Measurements from ENCODE around the gene ZNF497.

ZNF497 gene

GRCh38 chr19:58336216-58336615 lies 26.3 kb downstream of the ZNF497 start:
- no peak for TF ChIP-seq YY1 (IDR thresholded peaks at IDR 0.05; ENCODE audit: low read depth)
- no peak for TF ChIP-seq EGR1 (IDR thresholded peaks at IDR 0.05)
- TF ChIP-seq ZBTB7A (IDR thresholded peaks at IDR 0.05; ENCODE audit: low read depth): no peak
- no peak for TF ChIP-seq CREB1 (IDR thresholded peaks at IDR 0.05; ENCODE audit: low read depth)
- TF ChIP-seq REST (IDR thresholded peaks at IDR 0.05; ENCODE audit: low read depth): no peak
- TF ChIP-seq TEAD4 (IDR thresholded peaks at IDR 0.05): no peak
- TF ChIP-seq USF1 (IDR thresholded peaks at IDR 0.05): no peak
- TF ChIP-seq NFIC (IDR thresholded peaks at IDR 0.05): no peak
- TF ChIP-seq RAD21 (IDR thresholded peaks at IDR 0.05; ENCODE audit: low read depth): no peak
- TF ChIP-seq CEBPB (IDR thresholded peaks at IDR 0.05): no peak
- no peak for TF ChIP-seq FOXM1 (IDR thresholded peaks at IDR 0.05; ENCODE audit: borderline replicate concordance, low read depth)
- no peak for TF ChIP-seq EP300 (IDR thresholded peaks at IDR 0.05; ENCODE audit: borderline replicate concordance)
- no peak for TF ChIP-seq MAX (IDR thresholded peaks at IDR 0.05)
- TF ChIP-seq TCF12 (IDR thresholded peaks at IDR 0.05; ENCODE audit: low read depth): no peak
- TF ChIP-seq TAF1 (IDR thresholded peaks at IDR 0.05; ENCODE audit: low read depth): no peak

GRCh38 chr19:58335630-58336029 lies 26.9 kb downstream of the ZNF497 start:
- TF ChIP-seq REST (IDR thresholded peaks at IDR 0.05; ENCODE audit: low read depth): no peak
- TF ChIP-seq FOXM1 (IDR thresholded peaks at IDR 0.05; ENCODE audit: borderline replicate concordance, low read depth): no peak
- TF ChIP-seq EP300 (IDR thresholded peaks at IDR 0.05; ENCODE audit: borderline replicate concordance): no peak
- no peak for TF ChIP-seq NFIC (IDR thresholded peaks at IDR 0.05)
- no peak for TF ChIP-seq EGR1 (IDR thresholded peaks at IDR 0.05)
- no peak for TF ChIP-seq TAF1 (IDR thresholded peaks at IDR 0.05; ENCODE audit: low read depth)
- no peak for TF ChIP-seq MAX (IDR thresholded peaks at IDR 0.05)
- no peak for TF ChIP-seq CREB1 (IDR thresholded peaks at IDR 0.05; ENCODE audit: low read depth)
- TF ChIP-seq ZBTB7A (IDR thresholded peaks at IDR 0.05; ENCODE audit: low read depth): no peak
- no peak for TF ChIP-seq CEBPB (IDR thresholded peaks at IDR 0.05)
- TF ChIP-seq YY1 (IDR thresholded peaks at IDR 0.05; ENCODE audit: low read depth): no peak
- TF ChIP-seq TEAD4 (IDR thresholded peaks at IDR 0.05): no peak
- TF ChIP-seq USF1 (IDR thresholded peaks at IDR 0.05): no peak
- no peak for TF ChIP-seq RAD21 (IDR thresholded peaks at IDR 0.05; ENCODE audit: low read depth)
- no peak for TF ChIP-seq TCF12 (IDR thresholded peaks at IDR 0.05; ENCODE audit: low read depth)

- TF ChIP-seq YY1 (IDR thresholded peaks at IDR 0.05; ENCODE audit: low read depth): no peak
- no peak for TF ChIP-seq ZBTB7A (IDR thresholded peaks at IDR 0.05; ENCODE audit: low read depth)
- no peak for TF ChIP-seq EP300 (IDR thresholded peaks at IDR 0.05; ENCODE audit: borderline replicate concordance)
- TF ChIP-seq CEBPB (IDR thresholded peaks at IDR 0.05): no peak
- no peak for TF ChIP-seq NFIC (IDR thresholded peaks at IDR 0.05)
- TF ChIP-seq USF1 (IDR thresholded peaks at IDR 0.05): no peak
- no peak for TF ChIP-seq MAX (IDR thresholded peaks at IDR 0.05)
- TF ChIP-seq RAD21 (IDR thresholded peaks at IDR 0.05; ENCODE audit: low read depth): no peak
- no peak for TF ChIP-seq FOXM1 (IDR thresholded peaks at IDR 0.05; ENCODE audit: borderline replicate concordance, low read depth)
- no peak for TF ChIP-seq TCF12 (IDR thresholded peaks at IDR 0.05; ENCODE audit: low read depth)
- TF ChIP-seq CREB1 (IDR thresholded peaks at IDR 0.05; ENCODE audit: low read depth): no peak
- no peak for TF ChIP-seq TEAD4 (IDR thresholded peaks at IDR 0.05)
- TF ChIP-seq EGR1 (IDR thresholded peaks at IDR 0.05): no peak
- TF ChIP-seq TAF1 (IDR thresholded peaks at IDR 0.05; ENCODE audit: low read depth): no peak
- no peak for TF ChIP-seq REST (IDR thresholded peaks at IDR 0.05; ENCODE audit: low read depth)
Observed at GRCh38 chr19:58334691-58335249, 27.8 kb downstream of the ZNF497 start.

Measured in Ishikawa (cell line).